HEK293T (cell line): ENCODE data around the gene PTCH2.

Experiments
- ARNT ChIP-seq: fragments of 450-650 bp; IDR thresholded peaks from 2 replicates; pipeline ENCODE4 v1.6.1; 2017; ENCODE audit warnings: mild to moderate bottlenecking
- BHLHE40 ChIP-seq: fragments of 450-650 bp; IDR thresholded peaks from 2 replicates; pipeline ENCODE4 v1.6.1; 2016; ENCODE audit warnings: mild to moderate bottlenecking, moderate library complexity, borderline replicate concordance
- ELF4 ChIP-seq: fragments of 450-650 bp; IDR thresholded peaks from 2 replicates; pipeline ENCODE4 v1.6.1; 2017; ENCODE audit warnings: antibody characterized with exemption
- FOXA1 ChIP-seq: fragments of 450-650 bp; IDR thresholded peaks from 2 replicates; pipeline ENCODE4 v1.6.1; 2016; ENCODE audit warnings: mild to moderate bottlenecking
- FOXK2 ChIP-seq: fragments of 450-650 bp; IDR thresholded peaks from 2 replicates; pipeline ENCODE4 v1.6.1; 2016; ENCODE audit warnings: mild to moderate bottlenecking
- FOXM1 ChIP-seq: fragments of 450-650 bp; IDR thresholded peaks from 2 replicates; pipeline ENCODE4 v1.6.1; 2017; ENCODE audit warnings: mild to moderate bottlenecking, borderline replicate concordance
- HDGF ChIP-seq: fragments of 450-650 bp; IDR thresholded peaks from 2 replicates; pipeline ENCODE4 v1.6.1; 2017; ENCODE audit warnings: antibody characterized with exemption, borderline replicate concordance
- SP1 ChIP-seq: fragments of 450-650 bp; IDR thresholded peaks from 2 replicates; pipeline ENCODE4 v1.6.1; 2017
- SUZ12 ChIP-seq: fragments of 450-650 bp; IDR thresholded peaks from 2 replicates; pipeline ENCODE4 v1.6.1; 2016; ENCODE audit warnings: mild to moderate bottlenecking
- TARDBP ChIP-seq: fragments of 450-650 bp; IDR thresholded peaks from 2 replicates; pipeline ENCODE4 v1.6.1; 2016
- ZNF384 ChIP-seq: fragments of 450-650 bp; IDR thresholded peaks from 2 replicates; pipeline ENCODE4 v1.6.1; 2016

GRCh38 chr1:44885406-44885805 is 42.4 kb upstream of the PTCH2 start:
- no peak for TF ChIP-seq BHLHE40
- TF ChIP-seq SP1 = no peak
- no peak for TF ChIP-seq TARDBP
- TF ChIP-seq FOXA1 = no peak
- TF ChIP-seq HDGF = no peak
- no peak for TF ChIP-seq ARNT
- no peak for TF ChIP-seq ZNF384
- TF ChIP-seq SUZ12 = no peak
- no peak for TF ChIP-seq FOXM1
- no peak for TF ChIP-seq FOXK2
- no peak for TF ChIP-seq ELF4
